Measurements from ENCODE around the gene CSKMT. TPM values are rescaled to one million over a fixed set of nuclear protein-coding genes. Genes with fewer than 3 reads are reported as not detected.

The CSKMT gene
- total RNA-seq, 4 donors from 2014 or later = 2.8 to 18.4 (median 7.0) TPM

DNA sequence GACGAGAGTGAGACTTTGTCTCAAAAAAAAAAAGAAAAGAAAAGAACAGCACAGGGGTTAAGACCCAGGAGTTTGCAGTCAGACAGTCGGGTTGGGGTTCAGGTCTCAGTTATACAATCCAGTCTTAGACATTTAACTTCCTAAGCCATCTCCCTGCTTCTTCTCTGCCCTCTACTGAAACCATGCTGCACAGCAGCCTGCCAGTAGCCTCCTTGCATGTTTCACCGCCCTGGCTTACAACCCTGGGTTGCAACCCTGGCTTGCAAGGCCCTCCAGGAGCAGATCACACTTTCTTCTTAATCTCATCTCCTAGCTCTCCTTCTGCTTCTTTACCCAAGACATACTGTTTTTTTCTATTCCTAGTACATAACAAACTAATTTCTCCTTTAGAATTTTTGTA lies 37.4 kb upstream of the CSKMT start:
- no peak for DNase-seq (ENCODE audit: low spot score)

DNA sequence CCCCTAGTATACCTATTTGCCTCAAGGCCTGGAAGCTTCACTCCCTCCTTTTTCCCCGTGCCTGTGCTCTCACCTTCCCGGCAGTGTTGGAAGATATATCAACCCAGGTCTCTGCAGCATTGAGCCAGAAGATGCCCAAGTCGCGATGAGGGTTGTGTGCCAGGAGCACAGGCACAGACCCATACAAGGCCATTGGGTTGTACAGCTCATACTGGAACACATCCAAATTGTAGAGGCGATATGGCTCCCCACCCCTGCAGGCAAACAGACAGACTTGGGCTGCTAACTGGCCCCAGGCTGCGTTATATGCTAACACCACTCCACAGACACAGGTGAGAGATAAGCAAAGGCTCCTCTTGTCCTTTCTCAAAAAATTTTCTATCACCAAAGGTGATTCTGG lies 32.6 kb upstream of the CSKMT start:
- DNase-seq (ENCODE audit: low spot score) (no peak), ATAC-seq (ENCODE audit: low FRiP score) (no peak)
- TF ChIP-seq, protein P1, sequence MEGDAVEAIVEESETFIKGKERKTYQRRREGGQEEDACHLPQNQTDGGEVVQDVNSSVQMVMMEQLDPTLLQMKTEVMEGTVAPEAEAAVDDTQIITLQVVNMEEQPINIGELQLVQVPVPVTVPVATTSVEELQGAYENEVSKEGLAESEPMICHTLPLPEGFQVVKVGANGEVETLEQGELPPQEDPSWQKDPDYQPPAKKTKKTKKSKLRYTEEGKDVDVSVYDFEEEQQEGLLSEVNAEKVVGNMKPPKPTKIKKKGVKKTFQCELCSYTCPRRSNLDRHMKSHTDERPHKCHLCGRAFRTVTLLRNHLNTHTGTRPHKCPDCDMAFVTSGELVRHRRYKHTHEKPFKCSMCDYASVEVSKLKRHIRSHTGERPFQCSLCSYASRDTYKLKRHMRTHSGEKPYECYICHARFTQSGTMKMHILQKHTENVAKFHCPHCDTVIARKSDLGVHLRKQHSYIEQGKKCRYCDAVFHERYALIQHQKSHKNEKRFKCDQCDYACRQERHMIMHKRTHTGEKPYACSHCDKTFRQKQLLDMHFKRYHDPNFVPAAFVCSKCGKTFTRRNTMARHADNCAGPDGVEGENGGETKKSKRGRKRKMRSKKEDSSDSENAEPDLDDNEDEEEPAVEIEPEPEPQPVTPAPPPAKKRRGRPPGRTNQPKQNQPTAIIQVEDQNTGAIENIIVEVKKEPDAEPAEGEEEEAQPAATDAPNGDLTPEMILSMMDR (IDR thresholded peaks at IDR 0.05) = no peak

More for the DNA sequence above, 37.4 kb upstream of the CSKMT start:
- no peak for ATAC-seq (ENCODE audit: low FRiP score)
- TF ChIP-seq, protein P1 (IDR thresholded peaks at IDR 0.05) = no peak

DNA sequence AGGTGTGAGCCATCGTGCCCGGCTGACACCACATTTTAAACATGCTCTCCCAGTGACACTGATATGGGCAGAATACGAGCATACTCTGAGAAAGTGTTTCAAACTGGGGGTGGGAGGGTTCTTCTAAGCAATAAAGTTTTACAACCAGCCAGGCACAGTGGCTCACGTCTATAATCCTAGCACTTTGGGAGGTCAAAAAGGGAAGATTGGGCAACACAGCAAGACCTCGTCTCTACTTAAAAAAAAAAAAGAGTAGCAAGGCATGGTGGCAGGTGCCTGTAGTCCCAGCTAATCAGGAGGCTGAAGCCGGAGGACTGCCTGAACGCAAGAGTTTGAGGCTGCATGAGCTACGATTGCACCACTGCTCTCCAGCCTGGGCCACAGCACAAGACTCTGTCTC lies 20.9 kb upstream of the CSKMT start:
- ATAC-seq (ENCODE audit: low FRiP score) = no peak
- DNase-seq (ENCODE audit: low spot score) = no peak
- TF ChIP-seq, protein P1 (IDR thresholded peaks at IDR 0.05) = no peak

- TF ChIP-seq, protein P1 (IDR thresholded peaks at IDR 0.05) = no peak
- DNase-seq (ENCODE audit: low spot score) = no peak
- no peak for ATAC-seq (ENCODE audit: low FRiP score)
Observed at GRCh38 chr11:62645671-62645945, 19.5 kb upstream of the CSKMT start.

- TF ChIP-seq, protein P1 (IDR thresholded peaks at IDR 0.05) = no peak
- peak; percentile 99 for DNase-seq (ENCODE audit: low spot score)
- peak; percentile 97 for ATAC-seq (ENCODE audit: low FRiP score)
Observed at GRCh38 chr11:62645946-62646824, 18.9 kb upstream of the CSKMT start, which contains the start of gene GANAB. Gene GANAB (minus strand): TSS chr11:62646613. CDS start chr11:62646599, 14 bp downstream.

GRCh38 chr11:62646825-62647608 lies 18.1 kb upstream of the CSKMT start:
- ATAC-seq (ENCODE audit: low FRiP score) = no peak
- DNase-seq (ENCODE audit: low spot score) = no peak
- TF ChIP-seq, protein P1 (IDR thresholded peaks at IDR 0.05) = no peak

Measured in omental fat pad (tissue), 4 donors.